ENCODE data around the gene HES1.
"Not testable (repeated sequence)": the region's sequence is repeated elsewhere in the genome, so short reads cannot be mapped to it uniquely, and the experiment has no call there.

The HES1 gene

DNA sequence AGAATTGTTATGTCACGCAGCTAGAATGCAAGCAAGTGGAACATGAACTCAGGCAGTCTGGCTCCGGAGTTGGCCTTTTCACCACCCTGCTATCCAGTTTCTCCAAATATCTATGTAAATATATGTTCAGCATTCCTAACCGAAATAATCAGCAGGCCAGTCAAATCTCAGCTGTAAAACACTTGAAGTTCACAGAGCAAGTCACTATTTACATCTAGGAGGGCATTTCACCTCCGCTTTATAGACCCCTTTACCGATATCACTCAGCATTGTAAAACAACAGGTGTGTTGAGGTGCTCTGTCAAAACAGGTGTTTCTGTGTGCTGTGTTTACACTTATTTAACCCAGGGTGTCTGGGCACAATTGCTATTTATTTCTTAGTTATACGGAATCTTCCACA lies 12.2 kb upstream of the HES1 start:
- in situ Hi-C loops (cut with HindIII; ENCODE audit: low pct_unique_long_range_greater_than_20kb, low sequenced_read_pairs), result no loop called here
- no peak for DNase-seq (ENCODE audit: low read depth in 1 of 2, low spot score in 1 of 2)
- no peak for TF ChIP-seq JUND (IDR thresholded peaks at IDR 0.05; ENCODE audit: low read depth)

- TF ChIP-seq JUND (IDR thresholded peaks at IDR 0.05; ENCODE audit: low read depth), result no peak
- in situ Hi-C loops (cut with HindIII; ENCODE audit: low pct_unique_long_range_greater_than_20kb, low sequenced_read_pairs), result no loop called here
- no peak for DNase-seq (ENCODE audit: low read depth in 1 of 2, low spot score in 1 of 2)
Measured at GRCh38 chr3:194124193-194124592, 11.8 kb upstream of the HES1 start.

GRCh38 chr3:194125442-194125841 lies 10.5 kb upstream of the HES1 start:
- no peak for TF ChIP-seq JUND (IDR thresholded peaks at IDR 0.05; ENCODE audit: low read depth)
- DNase-seq (ENCODE audit: low read depth in 1 of 2, low spot score in 1 of 2), result no peak
- in situ Hi-C loops (cut with HindIII; ENCODE audit: low pct_unique_long_range_greater_than_20kb, low sequenced_read_pairs), result no loop called here

GRCh38 chr3:194126790-194127189 lies 9.2 kb upstream of the HES1 start:
- in situ Hi-C loops (cut with HindIII; ENCODE audit: low pct_unique_long_range_greater_than_20kb, low sequenced_read_pairs), result no loop called here
- DNase-seq (ENCODE audit: low read depth in 1 of 2, low spot score in 1 of 2), result no peak
- no peak for TF ChIP-seq JUND (IDR thresholded peaks at IDR 0.05; ENCODE audit: low read depth)

GRCh38 chr3:194128202-194128918 lies 7.6 kb upstream of the HES1 start:
- no peak for TF ChIP-seq JUND (IDR thresholded peaks at IDR 0.05; ENCODE audit: low read depth)
- in situ Hi-C loops (cut with HindIII; ENCODE audit: low pct_unique_long_range_greater_than_20kb, low sequenced_read_pairs), result no loop called here

DNA sequence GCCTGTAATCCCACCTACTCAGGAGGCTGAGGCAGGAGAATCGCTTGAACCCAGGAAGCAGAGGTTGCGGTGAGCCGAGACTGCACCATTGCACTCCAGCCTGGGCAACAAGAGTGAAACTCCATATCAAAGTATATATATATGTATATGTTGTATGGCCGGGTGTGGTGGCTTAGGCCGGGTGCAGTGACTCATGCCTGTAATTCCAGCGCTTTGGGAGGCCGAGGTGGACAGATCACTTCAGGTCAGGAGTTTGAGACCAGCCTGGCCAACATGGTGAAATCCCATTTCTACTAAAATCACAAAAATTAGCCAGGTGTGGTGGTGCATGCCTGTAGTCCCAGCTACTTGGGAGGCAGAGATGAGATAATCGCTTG lies 7.0 kb upstream of the HES1 start:
- in situ Hi-C loops (cut with HindIII; ENCODE audit: low pct_unique_long_range_greater_than_20kb, low sequenced_read_pairs); DNase-seq (ENCODE audit: low read depth in 1 of 2, low spot score in 1 of 2): not testable (repeated sequence)

More at GRCh38 chr3:194128202-194128918, 7.6 kb upstream of the HES1 start:
- DNase-seq (ENCODE audit: low read depth in 1 of 2, low spot score in 1 of 2), result peak in 1 of 2 experiments; percentile 52

- DNase-seq (ENCODE audit: low read depth in 1 of 2, low spot score in 1 of 2), result no peak
- TF ChIP-seq JUND (IDR thresholded peaks at IDR 0.05; ENCODE audit: low read depth), result no peak
- in situ Hi-C loops (cut with HindIII; ENCODE audit: low pct_unique_long_range_greater_than_20kb, low sequenced_read_pairs), result no loop called here
Measured at GRCh38 chr3:194129581-194130133, 6.3 kb upstream of the HES1 start.

DNA sequence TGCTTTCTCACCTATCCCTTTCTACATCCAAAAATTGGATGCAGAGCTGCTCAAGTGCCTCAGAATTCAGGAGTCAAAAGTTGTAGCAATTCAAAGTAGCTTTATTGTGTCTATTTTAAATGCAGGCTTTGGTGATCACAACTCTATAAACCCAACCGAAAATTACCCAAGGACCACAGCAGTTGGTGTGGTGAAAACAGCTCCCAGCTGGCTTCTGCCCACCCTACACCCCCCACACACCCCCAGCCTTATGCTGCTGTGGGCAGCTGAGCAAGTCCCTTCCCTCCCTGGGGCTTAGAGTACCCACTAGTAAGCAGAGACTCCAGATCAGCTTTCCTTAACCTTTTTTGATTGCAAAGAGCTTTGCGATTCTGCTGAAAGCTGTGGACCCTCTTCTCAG lies 5.8 kb upstream of the HES1 start:
- in situ Hi-C loops (cut with HindIII; ENCODE audit: low pct_unique_long_range_greater_than_20kb, low sequenced_read_pairs), result no loop called here
- DNase-seq (ENCODE audit: low read depth in 1 of 2, low spot score in 1 of 2), result no peak
- TF ChIP-seq JUND (IDR thresholded peaks at IDR 0.05; ENCODE audit: low read depth), result no peak

DNA sequence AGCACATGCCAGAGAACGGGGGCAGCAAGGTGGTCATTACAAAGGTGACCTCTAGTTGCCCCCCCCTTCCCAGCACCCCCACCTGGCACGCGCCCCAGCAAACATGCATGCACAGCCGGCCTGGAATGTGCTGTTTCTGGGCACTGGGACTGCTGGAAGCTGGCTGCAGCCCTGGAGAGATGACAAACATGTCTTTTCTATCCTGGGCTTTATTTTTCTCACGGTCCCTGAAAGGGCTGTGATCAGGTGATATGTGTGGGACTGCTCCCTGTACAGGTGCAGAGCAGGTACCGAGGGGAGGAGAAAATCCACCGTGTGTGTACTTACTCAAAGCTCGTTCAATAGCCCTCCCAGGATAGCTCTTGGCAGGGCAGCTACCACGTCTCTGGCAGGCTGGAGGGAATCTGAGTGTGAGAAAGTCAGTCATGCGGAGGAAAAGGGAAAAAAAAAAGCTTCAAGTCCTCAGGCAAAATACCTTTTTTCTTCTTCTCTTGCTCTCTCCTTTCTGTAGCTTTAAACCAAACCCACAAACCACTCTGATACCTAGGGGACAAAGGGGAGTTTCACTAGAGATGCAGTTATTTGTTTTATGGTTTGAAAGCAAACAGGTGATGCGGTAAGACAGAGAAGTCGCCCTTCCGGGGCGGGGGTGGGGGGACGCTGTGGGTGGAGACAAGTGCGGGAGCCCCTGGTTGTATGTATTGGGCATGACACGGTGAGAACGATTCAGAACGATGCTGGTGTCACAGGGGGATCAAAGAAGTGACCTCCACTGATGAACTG lies 5.0 kb upstream of the HES1 start:
- in situ Hi-C loops (cut with HindIII; ENCODE audit: low pct_unique_long_range_greater_than_20kb, low sequenced_read_pairs), result no loop called here
- TF ChIP-seq JUND (IDR thresholded peaks at IDR 0.05; ENCODE audit: low read depth), result no peak
- peak in 1 of 2 experiments; percentile 96 for DNase-seq (ENCODE audit: low read depth in 1 of 2, low spot score in 1 of 2)

- in situ Hi-C loops (cut with HindIII; ENCODE audit: low pct_unique_long_range_greater_than_20kb, low sequenced_read_pairs), result no loop called here
Measured at GRCh38 chr3:194132465-194133286, 3.3 kb upstream of the HES1 start.

GRCh38 chr3:194133661-194134230 lies 2.2 kb upstream of the HES1 start:
- DNase-seq (ENCODE audit: low read depth in 1 of 2, low spot score in 1 of 2), result peak in 1 of 2 experiments; percentile 78
- TF ChIP-seq JUND (IDR thresholded peaks at IDR 0.05; ENCODE audit: low read depth), result no peak
- in situ Hi-C loops (cut with HindIII; ENCODE audit: low pct_unique_long_range_greater_than_20kb, low sequenced_read_pairs), result no loop called here

More at GRCh38 chr3:194132465-194133286, 3.3 kb upstream of the HES1 start:
- no peak for TF ChIP-seq JUND (IDR thresholded peaks at IDR 0.05; ENCODE audit: low read depth)
- peak in 1 of 2 experiments; percentile 66 for DNase-seq (ENCODE audit: low read depth in 1 of 2, low spot score in 1 of 2)

- in situ Hi-C loops (cut with HindIII; ENCODE audit: low pct_unique_long_range_greater_than_20kb, low sequenced_read_pairs), result no loop called here
- no peak for TF ChIP-seq JUND (IDR thresholded peaks at IDR 0.05; ENCODE audit: low read depth)
- peak in 1 of 2 experiments; percentile 59 for DNase-seq (ENCODE audit: low read depth in 1 of 2, low spot score in 1 of 2)
Measured at GRCh38 chr3:194134231-194134756, 1.7 kb upstream of the HES1 start.

All from T47D (cell line).